HG02884 (cell line): ENCODE data around the gene GNG3.
A peak's percentile ranks its signal among the peaks of the same experiment; 100 is the strongest.

ENCODE experiments used
- ATAC-seq: cut with Tn5 transposase; IDR thresholded peaks from one replicate; pipeline ENCODE4 v1.9.1; 2021; ENCODE audit warnings: mild to moderate bottlenecking, moderate library complexity; ENCODE audit not compliant: unreplicated experiment

GNG3 gene

DNA sequence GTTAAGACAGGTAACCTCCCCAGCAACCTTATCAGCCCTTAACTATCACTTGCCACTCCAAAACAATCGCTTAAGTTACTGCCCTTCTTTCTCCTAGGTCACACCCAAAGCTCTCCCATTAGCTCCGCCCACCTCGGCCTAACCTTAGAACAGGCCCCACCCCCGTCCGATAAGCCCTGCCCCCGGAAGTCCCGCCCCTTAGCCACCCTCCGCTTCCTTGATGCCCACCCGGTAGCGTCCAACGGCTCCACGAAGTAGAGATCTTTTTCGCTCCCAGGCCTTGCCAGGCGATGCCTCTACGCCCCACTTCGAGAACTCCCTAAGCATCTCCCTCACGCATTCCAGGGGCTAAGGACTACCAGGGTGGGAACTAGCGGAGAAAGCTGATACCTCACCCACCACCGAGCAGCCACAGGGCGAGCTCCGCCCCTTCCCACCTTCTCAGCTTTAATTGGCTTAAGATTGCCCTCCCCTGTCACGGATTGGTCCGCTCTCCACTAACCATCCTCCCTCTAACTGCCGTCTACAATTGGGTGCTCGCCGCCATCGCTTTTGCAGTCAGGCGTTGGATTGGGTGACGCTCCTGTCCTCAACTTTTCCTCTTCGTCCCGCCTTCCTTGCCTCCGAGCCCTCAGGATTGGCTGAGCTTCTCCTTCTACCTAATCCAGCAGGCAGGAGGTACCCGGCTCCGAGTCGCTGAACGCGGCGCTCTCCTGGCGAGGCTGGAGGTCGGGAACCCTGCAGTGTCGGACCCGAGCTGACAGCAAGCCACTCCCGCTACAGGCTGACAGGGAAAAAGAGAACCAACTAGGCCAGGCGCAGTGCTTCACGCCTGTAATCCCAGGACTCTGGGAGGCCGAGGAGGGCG lies 46.5 kb downstream of the GNG3 start, which contains the start of gene ZBTB3:
Gene ZBTB3 (minus strand): TSS at position 425 of the 868 bp plus-strand sequence. CDS start 496 bp downstream, outside the sequence.
- peak; percentile 90 for ATAC-seq

DNA sequence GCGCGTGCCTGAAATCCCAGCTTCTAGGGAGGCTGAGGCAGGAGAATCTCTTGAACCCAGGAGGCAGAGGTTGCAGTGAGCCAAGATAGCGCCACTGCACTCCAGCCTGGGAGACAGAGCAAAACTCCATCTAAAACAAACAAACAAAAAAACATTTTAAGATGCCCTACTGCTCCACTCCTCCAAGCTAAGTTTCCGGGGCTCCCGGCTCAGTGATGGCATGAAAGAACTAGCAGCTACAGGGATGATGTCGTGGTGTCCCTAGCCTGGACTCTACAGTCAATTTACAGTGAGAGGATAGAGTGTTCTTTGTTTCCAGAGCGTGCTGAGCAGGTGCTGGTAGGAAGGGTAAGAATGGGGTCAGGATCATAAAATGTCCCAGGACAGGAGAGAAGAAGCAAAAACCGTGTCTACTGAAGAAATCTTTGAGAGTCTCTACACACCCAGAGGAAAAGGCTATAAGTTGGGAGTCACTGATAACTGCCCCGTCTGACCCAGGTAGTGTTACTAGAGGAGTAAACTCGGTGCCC lies 47.7 kb downstream of the GNG3 start:
- ATAC-seq = no peak

DNA sequence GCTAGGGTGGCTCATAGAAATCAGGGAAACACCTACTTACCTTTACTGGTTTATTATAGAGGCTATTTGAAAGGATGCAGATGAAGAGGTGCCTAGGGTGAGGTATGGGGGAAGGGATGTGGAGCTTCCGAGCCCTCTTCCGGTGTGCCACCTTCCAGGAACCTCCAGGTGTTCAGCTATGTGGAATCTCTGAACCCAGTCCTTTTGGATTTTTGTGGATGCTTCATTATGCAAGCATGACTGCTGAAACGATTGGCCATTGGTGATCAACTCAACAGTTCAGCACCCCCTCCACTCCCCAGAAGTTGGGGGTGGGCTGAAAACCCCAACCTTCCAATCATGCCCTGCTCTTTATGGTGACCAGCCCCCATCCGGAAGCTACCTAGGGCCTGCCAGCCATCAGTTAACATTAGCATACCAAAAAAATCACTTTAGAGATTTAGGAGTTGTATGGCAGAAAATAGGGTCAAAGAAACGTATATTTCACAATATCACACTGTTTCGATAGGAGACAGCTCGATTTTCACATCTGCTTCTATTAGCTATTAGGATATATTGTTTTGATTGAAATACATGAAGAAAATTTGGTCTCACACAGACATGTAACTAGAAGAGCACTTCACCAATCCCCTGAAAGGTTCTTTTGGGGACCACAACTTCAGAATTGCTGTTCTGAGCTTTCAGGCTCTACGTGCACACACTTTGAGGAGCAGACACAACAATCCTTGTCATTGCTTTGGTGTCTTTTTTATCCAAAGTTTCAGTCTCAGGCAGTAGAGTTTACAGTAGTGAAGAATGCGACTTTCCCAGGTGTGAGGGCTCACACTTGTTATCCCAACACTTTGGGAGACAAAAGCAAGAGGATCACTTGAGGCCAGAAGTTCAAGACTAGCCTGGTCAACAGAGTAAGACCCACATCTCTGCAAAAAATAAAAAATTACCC lies 50.6 kb downstream of the GNG3 start:
- ATAC-seq = no peak
